Placental epithelial cell (primary cell): Measurements from ENCODE around the gene OR52K2. TPM values are rescaled to one million over a fixed set of nuclear protein-coding genes. Genes with fewer than 3 reads are reported as not detected.

Source experiments
- total RNA-seq: library from RNA; depleted of rRNA; stranded (reverse); fragments of >200 nt; gene quantifications from 2 replicates; pipeline ENCODE4 v1.2.3, GENCODE V29; 2012

The OR52K2 gene
- 0.11 TPM in 1 of 2 replicates, not detected in the other for total RNA-seq

GRCh38 chr11:4448995-4449394 is at the start of gene OR52K2:
Gene OR52K2 (plus strand): TSS chr11:4449295. CDS start chr11:4449340, 45 bp downstream.

GRCh38 chr11:4482445-4482844 is 33.4 kb downstream of the OR52K2 start, which contains the start of gene OR52K1:
Gene OR52K1 (plus strand): TSS chr11:4482646. CDS start chr11:4488901, 6,255 bp downstream.

Other genes starting within 250 kb of the OR52K2 start
- not detected in 2 replicates for gene OR52B4, start 80.9 kb upstream of the OR52K2 start, total RNA-seq
- 21.2 and 31.8 TPM in 2 replicates for gene TRIM21, start 55.6 kb upstream of the OR52K2 start, total RNA-seq
- gene OR52K1, start 33.4 kb downstream of the OR52K2 start, total RNA-seq, result under 0.01 and 0.33 TPM in 2 replicates
- gene OR52M1, start 95.9 kb downstream of the OR52K2 start, total RNA-seq, result not detected in 2 replicates
- gene OR52I2, start 132.4 kb downstream of the OR52K2 start, total RNA-seq, result not detected in 2 replicates
- not detected in 2 replicates for gene OR52I1, start 144.7 kb downstream of the OR52K2 start, total RNA-seq
- 13.1 and 16.5 TPM in 2 replicates for gene TRIM68, start 158.9 kb downstream of the OR52K2 start, total RNA-seq
- gene OR51D1, start 188.2 kb downstream of the OR52K2 start, total RNA-seq, result not detected in 2 replicates
- not detected in 2 replicates for gene OR51E1, start 194.7 kb downstream of the OR52K2 start, total RNA-seq
- not detected in 2 replicates for gene OR51E2, start 248.6 kb downstream of the OR52K2 start, total RNA-seq